Measurements from ENCODE around the gene GAS2L2. TPM values are rescaled to one million over a fixed set of nuclear protein-coding genes. Genes with fewer than 3 reads are reported as not detected.
A peak's percentile ranks its signal among the peaks of the same experiment; 100 is the strongest.
"Not testable (repeated sequence)": the region's sequence is repeated elsewhere in the genome, so short reads cannot be mapped to it uniquely, and the experiment has no call there.

GAS2L2 gene
- total and polyA plus RNA-seq, 2 experiments from 2014 or later, result not detected

DNA sequence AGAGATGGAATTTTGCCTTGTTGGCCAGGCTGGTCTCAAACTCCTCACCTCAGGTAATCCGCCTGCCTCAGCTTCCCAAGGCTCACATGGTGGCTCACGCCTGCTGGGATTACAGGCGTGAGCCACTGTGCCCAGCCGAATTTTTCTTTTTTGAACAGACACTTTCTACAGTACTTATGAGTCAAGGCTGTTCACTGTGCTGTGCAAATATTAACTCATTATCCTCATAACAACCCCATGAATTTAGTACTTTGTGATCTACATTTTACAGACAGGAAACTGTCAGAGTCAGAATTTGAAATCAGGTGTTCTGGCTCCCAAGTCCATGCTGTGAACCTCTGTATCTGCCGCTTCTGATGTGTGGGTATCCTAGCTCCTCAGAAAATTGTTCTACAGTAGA is 47.3 kb downstream of the GAS2L2 start:
- H3K9me3 ChIP-seq (ENCODE audit: low read depth), result no peaks in the 10 kb centered on the region
- H3K36me3 ChIP-seq (ENCODE audit: low read depth), result peaks cover 16% of the 10 kb centered on the region
- no peak overlapping the region for H2AFZ ChIP-seq
- no peaks in the 10 kb centered on the region for H3K9me2 ChIP-seq (ENCODE audit: insufficient read depth)
- H3K27me3 ChIP-seq (replicated peaks; ENCODE audit: insufficient read depth), result no peaks in the 10 kb centered on the region
- H3K27ac ChIP-seq, result no peak overlapping the region
- TF ChIP-seq EZH2 (IDR thresholded peaks at IDR 0.05; ENCODE audit: insufficient read depth, poor library complexity, severe bottlenecking), result no peak
- no peak for TF ChIP-seq EZH2phosphoT487 (IDR thresholded peaks at IDR 0.05; ENCODE audit: insufficient read depth, low read depth)
- H3F3A ChIP-seq (ENCODE audit: insufficient read depth), result no peaks in the 10 kb centered on the region
- no peak overlapping the region for H3K9ac ChIP-seq
- H3K4me2 ChIP-seq (ENCODE audit: unreplicated experiment), result no peak overlapping the region
- in situ Hi-C loops (cut with MboI), result no loop called here
- H3K4me1 ChIP-seq (ENCODE audit: insufficient read depth), result no peaks in the 10 kb centered on the region
- H3K79me2 ChIP-seq (ENCODE audit: insufficient read depth), result peaks cover 15% of the 10 kb centered on the region
- H4K20me1 ChIP-seq (ENCODE audit: insufficient read depth), result no peaks in the 10 kb centered on the region; the same call in 1 of the 2 replicates
- no peak for DNase-seq
- 72 to 76% methylated on average over 5 of the region's 5 CpGs for WGBS, 2 experiments (ENCODE audit: low coverage in 1 of 2, low lambda C conversion rate in 2 of 2, missing lambda C conversion rate in 2 of 2)
- H3K4me3 ChIP-seq, result no peak overlapping the region

DNA sequence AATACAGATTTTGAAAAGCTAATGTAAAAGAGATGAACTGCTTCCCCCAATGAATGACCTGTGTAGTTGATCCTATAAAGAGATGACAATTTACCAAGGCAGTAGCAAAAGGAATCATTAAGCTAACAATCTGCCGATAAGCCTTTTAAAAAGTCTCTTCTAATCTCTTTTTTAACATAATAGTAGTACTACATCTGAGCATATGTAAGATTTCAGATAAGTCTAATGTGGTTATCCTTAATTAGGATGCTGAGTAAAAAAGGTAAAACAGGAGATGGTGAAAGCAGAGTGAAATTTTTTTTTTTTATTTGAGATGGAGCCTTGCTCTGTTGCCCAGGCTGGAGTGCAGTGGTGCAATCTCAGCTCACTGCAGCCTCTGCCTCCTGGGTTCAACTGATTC is 47.8 kb downstream of the GAS2L2 start:
- in situ Hi-C loops (cut with MboI), result no loop called here
- no peak overlapping the region for H2AFZ ChIP-seq
- H3K27me3 ChIP-seq (replicated peaks; ENCODE audit: insufficient read depth), result no peaks in the 10 kb centered on the region
- peaks cover 15% of the 10 kb centered on the region for H3K79me2 ChIP-seq (ENCODE audit: insufficient read depth)
- no peaks in the 10 kb centered on the region for H3F3A ChIP-seq (ENCODE audit: insufficient read depth)
- no peaks in the 10 kb centered on the region for H3K9me2 ChIP-seq (ENCODE audit: insufficient read depth)
- H3K4me2 ChIP-seq (ENCODE audit: unreplicated experiment), result no peak overlapping the region
- no peak overlapping the region for H3K9ac ChIP-seq
- DNase-seq, result no peak
- H4K20me1 ChIP-seq (ENCODE audit: insufficient read depth), result no peaks in the 10 kb centered on the region; the same call in 1 of the 2 replicates
- H3K4me1 ChIP-seq (ENCODE audit: insufficient read depth), result no peaks in the 10 kb centered on the region
- H3K4me3 ChIP-seq, result no peak overlapping the region
- WGBS, 2 experiments (ENCODE audit: low coverage in 1 of 2, low lambda C conversion rate in 2 of 2, missing lambda C conversion rate in 2 of 2), result 98 to 100% methylated on average over 1 of the region's 1 CpG
- peaks cover 11% of the 10 kb centered on the region for H3K36me3 ChIP-seq (ENCODE audit: low read depth)
- TF ChIP-seq EZH2phosphoT487 (IDR thresholded peaks at IDR 0.05; ENCODE audit: insufficient read depth, low read depth) (no peak), EZH2 (IDR thresholded peaks at IDR 0.05; ENCODE audit: insufficient read depth, poor library complexity, severe bottlenecking) (no peak)
- H3K27ac ChIP-seq, result no peak overlapping the region
- H3K9me3 ChIP-seq (ENCODE audit: low read depth), result no peaks in the 10 kb centered on the region

DNA sequence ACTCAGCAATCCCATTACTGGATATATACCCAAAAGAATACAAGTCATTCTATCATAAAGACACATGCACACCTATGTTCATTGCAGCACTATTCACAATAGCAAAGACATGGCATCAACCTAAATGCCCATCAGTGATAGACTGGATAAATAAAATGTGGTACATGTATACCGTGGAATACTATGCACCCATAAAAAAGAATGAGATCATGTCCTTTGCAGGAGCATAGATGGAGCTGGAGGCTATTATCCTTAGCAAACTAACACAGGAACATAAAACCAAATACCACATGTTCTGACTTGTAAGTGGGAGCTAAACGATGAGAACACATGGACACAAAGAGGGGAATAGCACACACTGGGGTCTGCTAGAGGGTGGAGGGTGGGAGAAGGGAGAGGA is 49.7 kb downstream of the GAS2L2 start:
- 91 to 96% methylated on average over 2 of the region's 2 CpGs for WGBS, 2 experiments (ENCODE audit: low coverage in 1 of 2, low lambda C conversion rate in 2 of 2, missing lambda C conversion rate in 2 of 2)

DNA sequence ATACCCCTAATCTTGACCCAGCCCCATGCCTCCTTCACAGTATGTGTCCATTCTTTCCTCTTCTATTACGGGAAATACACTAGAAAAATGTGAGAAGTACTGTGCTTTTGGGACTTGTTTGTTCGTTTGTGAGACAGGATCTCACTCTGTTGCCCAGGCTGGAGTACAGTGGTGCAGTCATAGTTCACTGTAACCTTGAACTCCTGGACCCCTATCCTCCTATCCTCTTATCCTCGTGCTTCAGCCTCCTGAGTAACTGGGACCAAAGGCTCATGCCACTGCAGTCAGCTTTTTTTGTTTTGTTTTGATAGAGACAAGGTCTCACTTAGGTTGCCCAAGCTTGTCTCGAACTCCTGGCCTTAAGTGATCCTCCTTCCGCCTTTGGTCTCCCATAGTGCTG is 51.5 kb downstream of the GAS2L2 start:
- Histone ChIP-seq H2AFZ (no peak overlapping the region), H3K4me2 (ENCODE audit: unreplicated experiment) (no peak overlapping the region), H3K9me3 (ENCODE audit: low read depth) (no peaks in the 10 kb centered on the region), H3K9me2 (ENCODE audit: insufficient read depth) (no peaks in the 10 kb centered on the region), H3F3A (ENCODE audit: insufficient read depth) (no peaks in the 10 kb centered on the region), H4K20me1 (ENCODE audit: insufficient read depth) (no peaks in the 10 kb centered on the region; the same call in 1 of the 2 replicates), H3K27ac (no peak overlapping the region), H3K36me3 (ENCODE audit: low read depth) (no peaks in the 10 kb centered on the region), H3K4me3 (no peak overlapping the region), H3K79me2 (ENCODE audit: insufficient read depth) (peaks cover 21% of the 10 kb centered on the region), H3K27me3 (replicated peaks; ENCODE audit: insufficient read depth) (no peaks in the 10 kb centered on the region), H3K4me1 (ENCODE audit: insufficient read depth) (no peaks in the 10 kb centered on the region), H3K9ac (no peak overlapping the region)
- in situ Hi-C loops (cut with MboI), result no loop called here
- DNase-seq, result no peak
- WGBS, 2 experiments (ENCODE audit: low coverage in 1 of 2, low lambda C conversion rate in 2 of 2, missing lambda C conversion rate in 2 of 2), result 97 to 99% methylated on average over 5 of the region's 5 CpGs
- TF ChIP-seq EZH2 (IDR thresholded peaks at IDR 0.05; ENCODE audit: insufficient read depth, poor library complexity, severe bottlenecking), result no peak

More for the DNA sequence above, 49.7 kb downstream of the GAS2L2 start:
- H3K9me2 ChIP-seq (ENCODE audit: insufficient read depth); H3K4me2 ChIP-seq (ENCODE audit: unreplicated experiment); H4K20me1 ChIP-seq (ENCODE audit: insufficient read depth); H3K27me3 ChIP-seq (replicated peaks; ENCODE audit: insufficient read depth); H3K36me3 ChIP-seq (ENCODE audit: low read depth); H2AFZ ChIP-seq; H3K9me3 ChIP-seq (ENCODE audit: low read depth); H3K4me3 ChIP-seq; DNase-seq; H3K9ac ChIP-seq; H3K4me1 ChIP-seq (ENCODE audit: insufficient read depth); H3K27ac ChIP-seq; in situ Hi-C loops (cut with MboI); H3F3A ChIP-seq (ENCODE audit: insufficient read depth): not testable (repeated sequence)
- peaks cover 21% of the 10 kb centered on the region for H3K79me2 ChIP-seq (ENCODE audit: insufficient read depth)

DNA sequence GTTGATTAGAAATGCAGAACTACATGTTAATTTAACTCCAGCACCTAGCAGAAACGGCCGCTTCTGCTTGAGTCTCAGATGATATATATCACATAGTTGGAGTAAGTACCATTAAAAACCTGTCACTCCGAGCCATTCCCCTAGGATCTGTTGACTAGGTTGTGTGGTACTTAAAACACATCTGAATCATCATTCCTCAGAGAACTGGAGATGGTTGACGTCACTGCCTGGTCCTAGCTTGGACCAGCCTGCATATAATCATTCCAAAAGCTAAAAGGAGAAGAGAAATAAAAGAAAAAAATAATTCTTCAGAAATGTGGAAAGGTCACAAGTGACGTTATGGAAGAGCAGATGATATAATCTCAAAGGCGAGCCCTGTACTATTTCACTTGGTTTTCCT is 52.9 kb downstream of the GAS2L2 start:
- WGBS, 2 experiments (ENCODE audit: low coverage in 1 of 2, low lambda C conversion rate in 2 of 2, missing lambda C conversion rate in 2 of 2), result 85 to 86% methylated on average over 6 of the region's 6 CpGs
- Histone ChIP-seq H3K4me2 (ENCODE audit: unreplicated experiment) (no peak overlapping the region), H4K20me1 (ENCODE audit: insufficient read depth) (no peaks in the 10 kb centered on the region; the same call in 1 of the 2 replicates), H3K9ac (no peak overlapping the region), H3K36me3 (ENCODE audit: low read depth) (0 out of 2 replicates have a peak, but pooled peaks cover under 1% of the 10 kb centered on the region), H3K79me2 (ENCODE audit: insufficient read depth) (peaks cover 21% of the 10 kb centered on the region), H2AFZ (no peak overlapping the region), H3K27ac (no peak overlapping the region), H3K4me3 (no peak overlapping the region), H3K4me1 (ENCODE audit: insufficient read depth) (no peaks in the 10 kb centered on the region), H3K27me3 (replicated peaks; ENCODE audit: insufficient read depth) (no peaks in the 10 kb centered on the region), H3K9me2 (ENCODE audit: insufficient read depth) (no peaks in the 10 kb centered on the region), H3F3A (ENCODE audit: insufficient read depth) (no peaks in the 10 kb centered on the region), H3K9me3 (ENCODE audit: low read depth) (no peaks in the 10 kb centered on the region)
- in situ Hi-C loops (cut with MboI), result no loop called here
- TF ChIP-seq EZH2phosphoT487 (IDR thresholded peaks at IDR 0.05; ENCODE audit: insufficient read depth, low read depth) (no peak), EZH2 (IDR thresholded peaks at IDR 0.05; ENCODE audit: insufficient read depth, poor library complexity, severe bottlenecking) (no peak)
- peak; percentile 64 for DNase-seq
